SK-N-SH (cell line): ENCODE measurements around the gene SUFU. TPM values are rescaled to one million over a fixed set of nuclear protein-coding genes. Genes with fewer than 3 reads are reported as not detected.
A peak's percentile ranks its signal among the peaks of the same experiment; 100 is the strongest.

ENCODE experiments used
- CTCF ChIA-PET: fragments of 300-600, 350-600 bp; formaldehyde crosslinking; extraction: SDS; loops from one replicate; lab custom pipeline; 2021; lab: Yijun Ruan, JAX
- POLR2A ChIA-PET: fragments of 350-600 bp; sonication (Branson Sonifier 250); formaldehyde crosslinking; extraction: SDS; loops from one replicate; lab custom pipeline; 2020; ENCODE audit warnings: antibody characterized with exemption, inconsistent platforms; lab: Yijun Ruan, JAX
- DNase-seq: peaks from one replicate; pipeline ENCODE4 v3.0.0; 2012
- H2AFZ ChIP-seq: fragments of 200-600 bp; sonication (generic); 2 replicates; pipeline ENCODE4 v1.8.1; 2016; ENCODE audit warnings: antibody characterized with exemption, mild to moderate bottlenecking, low read depth
- H3F3A ChIP-seq: fragments of 200-600 bp; sonication (generic); replicated peaks from 2 replicates; pipeline ENCODE3; 2016; ENCODE audit warnings: antibody characterized with exemption, mild to moderate bottlenecking; ENCODE audit not compliant: insufficient read depth
- H3K27ac ChIP-seq, 2 experiments: fragments of 200-500 bp in 1 of 2; fragments of 200-600 bp in 1 of 2; sonication (Bioruptor generic) in 1 of 2; sonication (generic), shearing (Covaris generic) in 1 of 2; 2 replicates each; pipeline versions ENCODE4 v1.5.1 to v1.6.1; 2014 to 2016; ENCODE audit warnings: low read depth in 2 of 2, inconsistent platforms in 1 of 2, low read length in 1 of 2, mild to moderate bottlenecking in 1 of 2, mixed read lengths in 1 of 2
- H3K27me3 ChIP-seq: fragments of 200-600 bp; sonication (generic), shearing (Covaris generic); 2 replicates; pipeline ENCODE4 v1.6.1; 2016; ENCODE audit warnings: mixed run types; ENCODE audit not compliant: insufficient read depth
- H3K36me3 ChIP-seq, 2 experiments: fragments of 200-500 bp in 1 of 2; fragments of 200-600 bp in 1 of 2; sonication (Bioruptor generic) in 1 of 2; sonication (generic) in 1 of 2; replicated peaks in 1 of 2; 2 replicates each; pipeline versions ENCODE3 to v1.5.1; 2014 to 2016; ENCODE audit warnings: low read length in 1 of 2, mild to moderate bottlenecking in 1 of 2; ENCODE audit not compliant: insufficient read depth in 2 of 2, control insufficient read depth in 1 of 2
- H3K4me1 ChIP-seq, 2 experiments: fragments of 200-500 bp in 1 of 2; fragments of 200-600 bp in 1 of 2; sonication (Bioruptor generic) in 1 of 2; sonication (generic), shearing (Covaris generic) in 1 of 2; 2 replicates each; pipeline versions ENCODE4 v1.5.1 to v1.6.1; 2014 to 2016; ENCODE audit warnings: low read depth in 1 of 2, low read length in 1 of 2, mixed run types in 1 of 2; ENCODE audit not compliant: insufficient read depth in 2 of 2, control insufficient read depth in 1 of 2
- H3K4me2 ChIP-seq: fragments of 200-600 bp; sonication (generic), shearing (Covaris generic); 2 replicates; pipeline ENCODE4 v1.6.1; 2017; ENCODE audit warnings: mixed run types
- H3K4me3 ChIP-seq, 2 experiments: fragments of 200-500 bp in 1 of 2; fragments of 200-600 bp in 1 of 2; sonication (Bioruptor generic) in 1 of 2; sonication (generic), shearing (Covaris generic) in 1 of 2; 2 replicates each; pipeline versions ENCODE4 v1.5.1 to v1.8.1; 2014 to 2016; ENCODE audit warnings: low read depth in 2 of 2, inconsistent platforms in 1 of 2, low read length in 1 of 2, mild to moderate bottlenecking in 1 of 2, mixed read lengths in 1 of 2, moderate library complexity in 1 of 2
- H3K79me2 ChIP-seq: fragments of 200-600 bp; sonication (generic); 2 replicates; pipeline ENCODE4 v1.8.1; 2017; ENCODE audit warnings: mild to moderate bottlenecking; ENCODE audit not compliant: insufficient read depth
- H3K9ac ChIP-seq: fragments of 200-600 bp; sonication (generic); 2 replicates; pipeline ENCODE4 v1.6.1; 2017; ENCODE audit warnings: mixed run types
- H3K9me2 ChIP-seq: fragments of 200-600 bp; sonication (generic); 2 replicates; pipeline ENCODE4 v1.6.1; 2017; ENCODE audit warnings: mixed run types
- H3K9me3 ChIP-seq: fragments of 200-600 bp; sonication (generic); 2 replicates; pipeline ENCODE4 v1.6.1; 2017; ENCODE audit warnings: mixed run types, mild to moderate bottlenecking, moderate library complexity
- H4K20me1 ChIP-seq: fragments of 200-600 bp; sonication (generic); 2 replicates; pipeline ENCODE4 v1.6.1; 2017; ENCODE audit warnings: mild to moderate bottlenecking, mixed run types; ENCODE audit not compliant: insufficient read depth
- CHD2 ChIP-seq: fragments of 150-350 bp; IDR thresholded peaks from 2 replicates; pipeline ENCODE4 v1.6.1; 2018; ENCODE audit warnings: low read length; ENCODE audit not compliant: partially characterized antibody
- FOSL2 ChIP-seq: IDR thresholded peaks from 2 replicates; pipeline ENCODE4 v1.4.0; 2012; ENCODE audit warnings: low read depth, mild to moderate bottlenecking, moderate library complexity, borderline replicate concordance
- JUND ChIP-seq: IDR thresholded peaks from 2 replicates; pipeline ENCODE4 v1.4.0; 2012
- MXI1 ChIP-seq: IDR thresholded peaks from 2 replicates; pipeline ENCODE4 v1.6.1; 2012; ENCODE audit warnings: mild to moderate bottlenecking, low read depth, low read length, improper control_type of control experiment
- RFX5 ChIP-seq: IDR thresholded peaks from 2 replicates; pipeline ENCODE4 v1.6.1; 2012; ENCODE audit warnings: mild to moderate bottlenecking, improper control_type of control experiment, low read length
- TAF1 ChIP-seq: IDR thresholded peaks from 2 replicates; pipeline ENCODE4 v1.6.1; 2012; ENCODE audit warnings: low read depth, mild to moderate bottlenecking, low read length, moderate library complexity, borderline replicate concordance
- TEAD4 ChIP-seq: IDR thresholded peaks from 2 replicates; pipeline ENCODE4 v1.4.0; 2012; ENCODE audit warnings: mild to moderate bottlenecking, borderline replicate concordance; ENCODE audit not compliant: insufficient read depth
- WGBS: methylation state at CpG from one replicate; pipeline ENCODE4 v1.1.6; 2017; ENCODE audit warnings: low lambda C conversion rate; 5-methylcytosine and 5-hydroxymethylcytosine counted together
- polyA plus RNA-seq, 3 experiments: library from polyadenylated mRNA; depleted of rRNA; stranded (reverse); fragments of >200 nt; gene quantifications; 2 replicates each; pipeline ENCODE4 v1.2.3, GENCODE V29; 2012

The SUFU gene
- polyA plus RNA-seq, 1 of the 3 experiments (the other 2 are of a cell fraction), result 5.7 TPM

DNA sequence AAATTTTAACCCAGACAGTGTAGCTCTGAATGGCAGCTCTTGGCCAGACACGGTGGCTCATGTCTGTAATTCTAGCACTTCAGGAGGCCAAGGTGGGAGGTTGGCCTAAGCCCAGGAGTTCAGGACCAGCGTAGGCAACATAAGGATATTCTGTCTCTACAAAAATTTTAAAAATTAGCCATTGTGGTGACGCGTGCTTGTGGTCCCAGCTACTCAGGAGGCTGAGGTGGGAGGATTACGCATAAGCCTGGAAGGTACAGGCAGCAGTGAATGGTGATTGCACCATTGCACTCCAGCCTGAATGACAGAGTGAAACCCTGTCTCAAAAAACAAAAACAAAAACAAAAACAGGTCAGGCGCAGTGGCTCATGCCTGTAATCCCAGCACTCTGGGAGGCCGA is 50.0 kb downstream of the SUFU start:
- no peak for DNase-seq
- TF ChIP-seq TEAD4, result no peak
- no peak for TF ChIP-seq TAF1
- Histone ChIP-seq H2AFZ (no peak overlapping the region), H4K20me1 (no peaks in the 10 kb centered on the region), H3K9me2 (no peaks in the 10 kb centered on the region), H3K4me2 (no peak overlapping the region), H3K4me1 (peaks cover 4 to 10% of the 10 kb centered on the region in 2 experiments; a peak in 3 of 4 replicates), H3K79me2 (peaks cover 5% of the 10 kb centered on the region; the same call in 1 of the 2 replicates), H3K9ac (no peak overlapping the region), H3F3A (peaks cover 14% of the 10 kb centered on the region), H3K4me3 (no peak overlapping the region), H3K27me3 (no peaks in the 10 kb centered on the region), H3K36me3 (no peaks in the 10 kb centered on the region), H3K27ac (no peak overlapping the region), H3K9me3 (no peaks in the 10 kb centered on the region)
- ChIA-PET CTCF (interaction anchor here (1.7 to 2.0 kb wide), 2 partner anchors 14 to 30 kb away, joined by 5 read pairs; no protein-coding TSS in a partner anchor), POLR2A (no interaction called here)
- WGBS, result 98% methylated on average over 7 of the region's 7 CpGs

DNA sequence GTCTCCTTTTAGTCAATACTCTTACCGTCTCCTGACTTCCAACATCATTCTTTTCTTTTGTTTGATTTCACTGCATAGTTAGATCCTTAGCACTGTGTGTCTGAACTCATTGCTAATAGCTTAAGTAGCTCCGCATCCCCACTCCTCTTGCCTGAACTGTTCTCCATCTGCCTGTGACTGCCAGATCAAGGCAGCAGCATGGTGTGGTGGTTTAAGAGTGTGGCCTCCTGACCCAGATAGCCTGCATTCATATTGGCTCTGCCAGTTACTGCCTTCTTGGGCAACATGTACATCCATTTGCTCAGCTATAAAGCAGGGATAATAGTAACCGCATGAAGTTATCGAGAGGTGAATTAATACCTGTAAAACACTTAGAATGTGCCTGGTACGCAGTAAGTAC is 50.8 kb downstream of the SUFU start:
- Histone ChIP-seq H3K27ac (no peak overlapping the region), H3K4me1 (peaks cover 4 to 10% of the 10 kb centered on the region in 2 experiments; a peak in 3 of 4 replicates), H3K9ac (no peak overlapping the region), H3K9me2 (no peaks in the 10 kb centered on the region), H3K9me3 (no peaks in the 10 kb centered on the region), H3F3A (peaks cover 14% of the 10 kb centered on the region), H3K4me2 (no peak overlapping the region), H2AFZ (no peak overlapping the region), H3K36me3 (no peaks in the 10 kb centered on the region), H4K20me1 (no peaks in the 10 kb centered on the region), H3K79me2 (peaks cover 5% of the 10 kb centered on the region; the same call in 1 of the 2 replicates), H3K4me3 (no peak overlapping the region), H3K27me3 (no peaks in the 10 kb centered on the region)
- CTCF ChIA-PET, result interaction anchor here (1.7 to 2.0 kb wide), 2 partner anchors 15 to 29 kb away, joined by 5 read pairs; no protein-coding TSS in a partner anchor
- 96% methylated on average over 5 of the region's 5 CpGs for WGBS
- no peak for DNase-seq
- POLR2A ChIA-PET, result no interaction called here
- TF ChIP-seq CHD2, result no peak
- no peak for TF ChIP-seq JUND
- TF ChIP-seq RFX5, result no peak
- TF ChIP-seq, all 33 proteins: peak for 0

DNA sequence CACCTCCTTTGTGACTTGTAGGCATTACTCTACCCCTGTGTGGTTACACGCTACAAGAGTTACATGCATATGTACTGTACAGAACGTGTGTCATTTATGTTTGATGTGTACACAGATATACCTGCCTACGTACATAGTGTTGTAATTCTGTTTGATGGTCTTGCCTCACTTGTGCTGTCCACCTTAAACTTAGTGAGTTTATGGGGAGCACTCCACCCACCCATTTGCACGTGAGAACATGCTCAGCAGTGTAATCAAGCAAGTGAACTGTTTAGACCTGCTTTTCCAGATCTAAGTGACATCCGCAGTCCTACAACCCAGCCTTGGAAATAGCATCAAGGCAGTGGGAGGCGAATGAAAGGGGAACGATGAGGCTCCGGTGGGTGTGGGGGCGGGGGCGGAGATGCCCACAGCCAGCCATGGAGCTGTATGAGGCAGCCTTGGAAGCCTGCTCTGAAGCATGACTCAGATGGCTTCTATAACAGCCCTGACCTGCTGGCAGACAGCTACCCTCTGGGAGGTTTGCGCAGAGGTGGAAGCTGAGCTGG is 52.1 kb downstream of the SUFU start:
- ChIA-PET CTCF (interaction anchor here (0.6 to 0.7 kb wide), 2 partner anchors 51 to 1009 kb away, joined by 3 read pairs; no protein-coding TSS in a partner anchor), POLR2A (no interaction called here)
- Histone ChIP-seq H3K4me3 (no peak overlapping the region), H3K9me3 (no peaks in the 10 kb centered on the region), H3K36me3 (no peaks in the 10 kb centered on the region), H2AFZ (no peak overlapping the region), H3K79me2 (peaks cover 5% of the 10 kb centered on the region; the same call in 1 of the 2 replicates), H3K27me3 (no peaks in the 10 kb centered on the region), H4K20me1 (no peaks in the 10 kb centered on the region), H3K9me2 (no peaks in the 10 kb centered on the region), H3K27ac (peak overlapping the region in 1 of 2 experiments; percentile 40; a peak in 1 of 4 replicates), H3K4me2 (peak overlapping the region; percentile 66), H3K9ac (no peak overlapping the region), H3K4me1 (peaks cover 4 to 10% of the 10 kb centered on the region in 2 experiments; a peak in 3 of 4 replicates), H3F3A (peaks cover 14% of the 10 kb centered on the region)
- TF ChIP-seq FOSL2, result peak; percentile 35; the same call in 1 of the 2 replicates
- TF ChIP-seq MXI1, result no peak
- WGBS, result 69% methylated on average over 11 of the region's 11 CpGs
- DNase-seq, result no peak
